HG03196 (cell line): ENCODE measurements around the gene PDE10A.

Source experiments
- ATAC-seq: cut with Tn5 transposase; IDR thresholded peaks from one replicate; pipeline ENCODE4 v1.9.1; 2021; ENCODE audit not compliant: unreplicated experiment

Gene PDE10A

GRCh38 chr6:165678904-165679303 is 15.9 kb upstream of the PDE10A start:
- ATAC-seq = no peak

DNA sequence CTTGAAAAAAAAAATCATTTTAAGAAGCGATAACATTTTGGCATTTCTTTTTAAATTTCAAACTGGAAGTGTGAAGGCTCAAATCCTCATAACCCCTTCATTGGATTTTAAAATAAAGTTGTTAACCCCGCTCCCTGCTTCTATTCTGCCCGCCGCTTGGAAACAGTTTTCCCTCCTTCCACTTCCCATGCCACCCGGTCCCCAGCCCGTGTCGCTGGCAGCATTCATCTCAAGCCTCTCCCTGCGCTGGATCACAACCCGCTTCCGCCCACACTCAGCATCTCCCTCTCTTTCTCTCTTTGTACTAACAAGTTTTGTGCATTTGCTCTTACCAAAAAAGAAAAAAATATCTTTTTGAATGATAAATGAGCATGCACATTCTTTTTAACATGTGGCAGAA is 15.4 kb upstream of the PDE10A start:
- no peak for ATAC-seq

- ATAC-seq = no peak
Observed at GRCh38 chr6:165677091-165677490, 14.1 kb upstream of the PDE10A start.

DNA sequence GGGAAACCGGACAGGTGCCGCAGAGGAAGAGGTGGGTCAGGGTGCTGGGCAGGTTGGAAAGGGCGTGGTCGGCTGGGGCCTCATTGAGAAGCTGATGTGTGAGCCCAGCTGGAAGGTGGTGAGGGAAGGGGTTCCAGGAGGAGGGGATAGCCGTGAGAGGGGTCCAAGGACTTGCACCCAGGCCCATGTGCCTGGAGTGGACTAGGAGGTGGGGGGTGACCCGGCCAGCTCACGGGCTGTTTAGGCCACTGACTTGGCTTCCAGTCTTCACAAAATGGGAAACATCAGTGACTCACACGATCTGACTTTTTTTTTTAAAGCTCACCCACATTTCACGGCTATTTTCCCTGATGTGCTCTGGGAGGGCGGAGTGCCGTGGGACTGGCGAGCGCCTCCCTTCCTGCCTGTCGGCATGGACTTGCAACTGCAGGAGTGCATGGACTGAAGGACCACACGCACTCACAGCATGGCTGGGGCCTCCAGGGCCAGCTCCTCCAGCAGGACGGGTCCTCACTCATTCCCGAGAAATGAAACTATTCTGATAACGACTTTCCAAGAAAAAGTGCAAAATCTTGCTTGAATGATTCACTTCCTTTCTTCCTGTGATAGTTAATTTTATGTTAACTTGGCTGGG is 13.5 kb upstream of the PDE10A start:
- ATAC-seq = no peak

- ATAC-seq = no peak
Observed at GRCh38 chr6:165675120-165675519, 12.1 kb upstream of the PDE10A start.

DNA sequence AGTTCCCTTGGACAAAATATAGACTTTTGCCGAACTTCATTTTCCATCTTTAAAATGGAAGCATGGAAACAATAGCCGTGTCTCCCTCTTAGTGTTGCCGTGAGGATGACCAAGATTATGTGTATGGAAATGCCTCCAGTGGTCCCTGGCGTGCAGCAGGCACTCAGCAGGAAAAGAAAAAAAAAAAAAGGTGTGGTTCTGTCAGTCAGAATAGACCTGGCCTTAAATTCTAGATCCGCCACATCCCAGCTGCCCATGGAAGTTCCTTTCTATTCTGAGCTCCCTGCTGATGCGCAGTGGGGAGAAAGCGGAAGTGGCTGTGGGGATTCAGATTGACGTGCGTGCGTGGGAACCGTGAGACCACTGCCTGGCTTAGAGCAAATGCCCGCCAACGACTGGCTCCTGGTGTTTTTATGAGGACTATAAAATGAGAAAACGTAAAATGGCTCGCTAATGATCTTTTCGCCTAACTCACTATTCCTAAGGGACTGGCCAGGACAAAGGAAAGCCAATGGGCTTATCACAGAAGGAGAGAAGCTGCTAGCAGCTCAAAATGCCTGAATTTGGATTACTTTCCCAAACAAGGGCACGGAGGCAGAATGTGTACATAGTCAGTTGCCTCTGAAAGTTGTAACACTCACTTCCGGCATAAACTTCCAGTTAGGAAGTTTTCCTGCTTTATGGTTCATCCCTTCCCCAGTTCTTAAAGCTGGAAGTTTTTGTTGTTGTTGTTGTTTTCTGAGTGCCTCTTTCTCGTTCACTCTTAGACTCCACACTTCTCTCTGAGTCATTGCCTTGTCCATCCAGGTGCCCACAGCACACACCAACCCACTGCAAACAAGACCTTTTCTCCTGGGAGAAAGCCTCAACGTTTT is 11.4 kb upstream of the PDE10A start:
- ATAC-seq = no peak

- no peak for ATAC-seq
Observed at GRCh38 chr6:165671222-165671768, 8.3 kb upstream of the PDE10A start.

DNA sequence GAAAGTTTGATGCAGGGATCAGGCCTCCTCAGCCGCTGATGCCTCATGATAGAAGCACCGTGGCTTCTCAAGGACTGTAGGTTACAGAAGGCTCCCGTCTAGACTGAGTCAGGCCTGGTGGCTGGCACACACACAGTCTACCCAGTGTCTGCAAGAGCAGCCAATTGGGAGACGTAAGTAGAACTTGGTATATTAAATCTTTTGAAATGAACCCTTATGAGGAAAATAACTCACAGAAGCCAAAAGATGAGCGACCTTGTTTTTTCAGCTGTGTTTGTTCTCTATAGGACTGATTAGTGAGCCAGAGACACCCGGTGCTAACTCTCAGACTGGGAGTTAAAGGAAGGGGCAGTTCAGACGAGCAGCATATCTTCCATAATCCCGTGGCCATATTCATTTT is 5.9 kb upstream of the PDE10A start:
- no peak for ATAC-seq

DNA sequence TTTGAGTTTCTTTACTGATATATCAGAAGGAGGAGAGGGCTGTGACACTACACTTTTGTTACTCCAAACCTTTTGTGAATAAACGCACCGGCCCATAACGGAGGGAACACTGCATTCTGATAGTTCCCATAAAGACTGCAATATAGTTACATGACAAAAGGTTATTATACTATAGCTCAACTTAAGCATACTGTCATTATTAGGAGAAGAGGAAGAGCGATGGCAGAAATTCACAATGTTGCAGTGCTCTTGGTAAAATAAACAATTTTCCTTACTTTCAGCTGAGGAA is 2.3 kb upstream of the PDE10A start:
- ATAC-seq = no peak

DNA sequence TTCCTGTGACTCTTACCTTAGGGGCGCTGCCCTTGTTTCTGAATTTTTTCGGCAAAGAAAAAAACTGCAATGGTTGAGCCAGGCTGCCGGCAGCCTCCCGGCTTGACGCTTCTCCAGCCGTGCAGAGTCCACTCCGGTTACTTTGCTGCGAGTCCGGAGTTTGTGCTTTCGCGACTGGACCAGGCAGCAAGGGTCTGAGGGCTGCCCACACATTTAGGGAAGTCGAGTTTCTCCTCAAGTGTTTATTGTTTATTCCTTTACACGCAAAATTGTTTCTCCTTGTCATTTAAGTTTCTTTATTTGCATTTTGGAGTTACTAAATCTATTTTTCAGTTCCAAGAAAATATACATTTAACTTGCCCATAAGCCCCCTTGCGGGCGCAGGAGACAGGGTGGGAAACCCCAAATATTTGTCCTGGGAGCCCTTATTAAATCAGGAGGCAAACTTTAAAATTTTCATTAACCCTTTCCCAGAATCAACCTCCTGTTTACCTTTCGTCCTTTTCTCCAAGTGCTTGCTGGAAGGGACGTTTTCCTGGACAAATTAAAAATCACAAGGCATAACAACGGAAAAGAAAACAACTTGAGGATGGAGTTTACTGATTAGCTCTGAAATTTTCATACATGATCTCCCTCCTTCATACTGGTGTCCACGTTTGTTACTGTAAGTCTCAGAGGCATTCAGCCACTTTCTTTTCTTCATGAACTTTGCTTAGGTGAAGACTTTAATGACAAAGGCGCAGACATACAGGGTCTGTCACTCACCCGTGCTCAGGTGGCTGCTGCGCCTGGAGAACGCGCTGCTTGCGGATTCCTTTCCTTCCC is 1.7 kb upstream of the PDE10A start:
- ATAC-seq = no peak

DNA sequence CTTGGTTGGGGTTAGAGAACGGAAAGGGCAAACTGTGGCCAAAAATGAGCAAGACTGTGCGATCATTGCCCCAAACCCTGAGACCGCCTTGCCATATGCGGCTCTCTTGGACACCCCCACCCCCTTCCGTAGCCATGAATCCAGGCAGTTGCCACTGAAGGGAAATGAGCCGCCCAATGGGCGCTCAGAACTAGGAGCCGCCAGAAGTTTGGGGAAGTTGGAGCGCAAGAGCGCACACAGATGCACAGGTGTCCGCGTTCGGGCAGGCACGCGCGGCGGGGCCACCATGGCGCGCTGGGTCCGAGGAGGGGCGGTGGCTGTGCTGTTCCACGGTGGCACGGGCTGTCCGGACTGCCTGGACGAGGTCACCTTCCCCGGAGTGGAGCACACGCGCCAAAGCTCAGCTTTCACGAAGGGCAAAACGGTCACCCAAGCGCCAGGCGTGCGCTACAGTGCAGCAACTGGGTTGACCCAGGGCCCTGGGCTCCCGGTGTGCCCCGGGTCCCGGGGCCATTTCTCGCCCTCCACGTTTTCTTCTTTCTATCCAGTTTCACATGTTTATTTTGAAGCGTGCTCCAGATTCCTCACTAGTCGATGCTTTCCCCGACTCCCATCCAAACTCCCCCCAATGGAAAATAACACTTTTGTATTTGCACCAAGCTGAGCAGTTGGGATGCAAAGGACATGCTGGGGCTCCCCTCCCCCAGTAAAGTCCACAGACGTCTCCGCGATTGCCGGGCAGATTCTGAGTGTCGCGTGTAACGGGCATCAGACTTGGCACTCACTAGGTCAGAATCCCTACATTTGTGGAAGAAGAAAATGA is 906 bp upstream of the PDE10A start:
- no peak for ATAC-seq

- no peak for ATAC-seq
Observed at GRCh38 chr6:165663377-165663735, 315 bp upstream of the PDE10A start.

DNA sequence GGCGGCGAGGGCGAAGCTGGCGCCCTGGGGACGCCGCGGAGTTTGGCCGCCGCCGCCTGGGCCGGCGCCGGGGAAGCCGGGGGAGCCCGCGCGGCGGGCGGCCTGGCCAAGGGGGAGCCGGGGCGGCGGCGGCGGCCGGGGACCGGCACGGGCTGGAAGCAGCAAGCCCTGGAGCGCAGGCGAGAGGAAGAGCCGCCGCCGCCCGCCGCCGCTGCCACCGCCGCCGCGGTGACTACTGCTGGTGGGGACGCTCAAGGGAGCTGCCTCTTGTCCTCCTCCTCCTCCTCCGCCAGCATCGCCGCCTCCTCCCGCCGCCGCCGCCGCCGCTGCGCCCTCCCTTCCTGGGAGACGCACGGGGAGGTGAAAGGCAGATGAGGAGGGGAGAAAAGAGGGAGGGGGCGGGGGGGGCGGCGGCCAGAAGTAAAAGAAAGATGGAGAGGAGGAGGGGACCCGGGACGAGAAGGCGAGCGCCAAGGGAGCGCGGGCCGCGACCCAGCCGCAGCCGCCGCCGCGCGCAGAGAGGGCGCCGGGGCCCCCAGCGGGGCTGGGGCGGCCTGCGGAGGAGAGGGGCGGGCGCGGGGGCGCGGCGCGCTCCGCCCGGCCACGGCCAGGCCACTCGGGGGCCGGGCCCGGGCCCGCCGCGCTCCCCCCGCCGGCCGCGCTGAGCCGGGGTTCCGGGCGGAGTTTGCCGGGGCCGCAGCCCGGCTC is 846 bp downstream of the PDE10A start:
- ATAC-seq = no peak

- ATAC-seq = no peak
Observed at GRCh38 chr6:165661664-165662025, 1.4 kb downstream of the PDE10A start.

DNA sequence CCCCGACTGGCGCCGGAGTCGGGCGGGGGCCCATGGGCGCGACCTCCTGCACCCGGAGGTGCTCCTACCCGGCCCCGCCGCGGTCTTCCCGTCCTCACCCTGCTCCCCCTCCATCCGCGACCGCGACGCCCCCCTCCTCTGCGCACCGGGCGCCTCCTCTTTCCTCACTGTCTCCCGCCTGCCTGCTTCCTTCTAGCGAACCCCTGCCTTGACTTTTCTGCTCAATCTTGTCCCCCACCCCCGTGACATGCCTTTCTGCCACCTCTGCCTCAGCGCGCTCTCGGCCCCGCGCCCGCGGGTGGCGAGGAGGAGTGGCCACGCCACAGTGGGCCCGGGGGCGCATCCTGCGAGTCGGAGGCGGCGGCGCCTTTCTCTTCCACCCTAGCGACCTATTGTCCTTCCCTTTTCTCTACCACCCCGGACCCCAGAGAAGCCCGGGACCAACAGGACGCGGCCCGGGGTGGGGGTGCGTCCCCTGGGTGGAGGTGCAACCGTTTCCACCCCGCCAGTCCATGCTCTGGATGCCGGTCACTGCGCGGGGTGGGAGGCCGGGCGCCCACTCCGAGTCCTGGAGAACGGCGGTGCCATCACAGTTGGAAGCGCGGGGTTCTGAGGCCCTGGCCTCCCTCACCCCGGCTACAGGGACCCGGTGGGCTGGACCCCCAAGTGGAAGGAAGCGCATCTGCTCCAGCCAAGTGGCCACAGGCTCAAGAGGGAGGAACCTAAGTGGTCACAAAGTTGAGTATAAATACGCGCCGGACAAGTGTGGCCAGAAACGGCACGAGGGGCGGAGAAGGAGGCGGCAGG is 2.0 kb downstream of the PDE10A start:
- ATAC-seq = no peak

- no peak for ATAC-seq
Observed at GRCh38 chr6:165659945-165660856, 2.8 kb downstream of the PDE10A start.

DNA sequence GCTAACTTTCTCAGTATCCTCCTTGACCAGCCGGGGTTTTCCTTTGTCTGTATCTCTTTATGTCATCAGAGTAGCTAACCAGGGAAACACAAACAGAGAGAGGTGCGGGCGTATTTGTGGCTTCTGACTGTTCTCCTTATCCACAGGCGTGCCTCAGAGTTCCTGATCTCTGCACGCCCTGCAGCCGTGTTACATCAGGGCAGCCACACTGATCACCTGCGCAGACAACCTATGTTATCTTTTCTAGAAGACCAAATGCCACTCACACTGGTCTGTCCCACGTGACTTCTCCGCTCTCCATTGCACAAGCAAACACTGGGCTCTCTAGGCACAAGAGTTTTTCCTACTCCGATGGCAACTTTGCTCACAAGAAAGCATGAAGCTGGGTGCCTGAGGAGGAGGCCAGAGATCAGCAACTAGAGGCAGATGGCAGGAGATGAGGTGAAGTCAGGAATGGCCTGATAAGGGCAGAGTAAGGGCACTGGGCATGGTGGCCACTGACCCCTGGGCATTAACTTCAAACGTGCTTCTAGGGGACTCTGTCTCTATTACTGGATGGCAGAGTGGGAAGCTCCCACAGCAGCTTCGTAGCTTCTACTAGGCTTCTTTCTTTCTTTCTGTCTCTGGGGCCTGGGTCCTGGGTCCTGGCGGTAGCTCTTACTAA is 4.5 kb downstream of the PDE10A start:
- no peak for ATAC-seq

DNA sequence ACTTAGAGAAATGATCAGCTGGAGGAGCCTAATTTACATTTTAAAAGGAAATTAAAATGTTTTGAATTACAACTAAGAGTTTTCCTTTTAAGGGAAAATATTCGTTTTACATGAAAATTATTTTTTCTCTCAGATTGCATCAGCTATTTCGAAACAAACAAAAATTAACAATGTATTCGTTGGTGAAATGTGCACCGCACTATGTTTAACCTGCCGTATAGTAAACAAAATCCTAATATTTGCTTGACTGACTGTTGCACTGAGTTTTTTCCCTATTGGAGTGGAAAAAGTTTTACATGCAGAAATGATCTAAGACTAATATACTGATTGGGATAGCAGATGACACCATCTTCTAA is 5.7 kb downstream of the PDE10A start:
- no peak for ATAC-seq
